Measurements from ENCODE around the gene ARHGAP40.

Gene ARHGAP40

GRCh38 chr20:38601216-38602184, at the start of gene ARHGAP40:
Gene ARHGAP40, plus strand, starts transcription at chr20:38601809.
- no peak for DNase-seq

- DNase-seq: no peak
Observed at GRCh38 chr20:38554986-38555385, 46.6 kb upstream of the ARHGAP40 start.

GRCh38 chr20:38555395-38555794, 46.2 kb upstream of the ARHGAP40 start:
- DNase-seq: no peak

- no peak for DNase-seq
Observed at GRCh38 chr20:38557174-38557573, 44.4 kb upstream of the ARHGAP40 start.

GRCh38 chr20:38558596-38559360, 42.8 kb upstream of the ARHGAP40 start:
- DNase-seq: no peak

GRCh38 chr20:38559764-38560163, 41.8 kb upstream of the ARHGAP40 start:
- no peak for DNase-seq

GRCh38 chr20:38563802-38564431, 37.7 kb upstream of the ARHGAP40 start:
- no peak for DNase-seq

- no peak for DNase-seq
Observed at GRCh38 chr20:38564680-38565079, 36.9 kb upstream of the ARHGAP40 start.

- no peak for DNase-seq
Observed at GRCh38 chr20:38566036-38566598, 35.5 kb upstream of the ARHGAP40 start.

- DNase-seq: no peak
Observed at GRCh38 chr20:38569747-38570525, 31.7 kb upstream of the ARHGAP40 start.

GRCh38 chr20:38573413-38573812, 28.2 kb upstream of the ARHGAP40 start:
- DNase-seq: no peak

- DNase-seq: no peak
Observed at GRCh38 chr20:38579219-38579910, 22.2 kb upstream of the ARHGAP40 start.

GRCh38 chr20:38579921-38580320, 21.7 kb upstream of the ARHGAP40 start:
- DNase-seq: no peak

- DNase-seq: no peak
Observed at GRCh38 chr20:38581013-38581412, 20.6 kb upstream of the ARHGAP40 start, which contains the start of gene ADIG. Gene ADIG, plus strand, starts transcription at chr20:38581197. Its CDS starts 54 bp downstream, at chr20:38581251.

GRCh38 chr20:38581830-38582358, 19.7 kb upstream of the ARHGAP40 start:
- no peak for DNase-seq

- no peak for DNase-seq
Observed at GRCh38 chr20:38583306-38583705, 18.3 kb upstream of the ARHGAP40 start.

GRCh38 chr20:38584099-38584763, 17.4 kb upstream of the ARHGAP40 start:
- DNase-seq: no peak

GRCh38 chr20:38585404-38586180, 16.0 kb upstream of the ARHGAP40 start:
- no peak for DNase-seq

GRCh38 chr20:38586181-38586525, 15.5 kb upstream of the ARHGAP40 start:
- DNase-seq: no peak

- no peak for DNase-seq
Observed at GRCh38 chr20:38588303-38588702, 13.3 kb upstream of the ARHGAP40 start.
